Stimulated activated CD8-positive, alpha-beta memory T cell treated with anti-CD3 and anti-CD28 coated beads, Interleukin-7, amount 100 ng/mL, for 1 hour (primary cell): ENCODE results near the gene MRGPRE.
"Not testable (repeated sequence)": the region's sequence is repeated elsewhere in the genome, so short reads cannot be mapped to it uniquely, and the experiment has no call there.

Experiments
- DNase-seq, 2 donors: peaks; one replicate each; pipeline ENCODE4 v3.0.0-alpha.2; 2020; ENCODE audit warnings: low read depth in 2 of 2

The MRGPRE gene, protein sequence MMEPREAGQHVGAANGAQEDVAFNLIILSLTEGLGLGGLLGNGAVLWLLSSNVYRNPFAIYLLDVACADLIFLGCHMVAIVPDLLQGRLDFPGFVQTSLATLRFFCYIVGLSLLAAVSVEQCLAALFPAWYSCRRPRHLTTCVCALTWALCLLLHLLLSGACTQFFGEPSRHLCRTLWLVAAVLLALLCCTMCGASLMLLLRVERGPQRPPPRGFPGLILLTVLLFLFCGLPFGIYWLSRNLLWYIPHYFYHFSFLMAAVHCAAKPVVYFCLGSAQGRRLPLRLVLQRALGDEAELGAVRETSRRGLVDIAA

DNA sequence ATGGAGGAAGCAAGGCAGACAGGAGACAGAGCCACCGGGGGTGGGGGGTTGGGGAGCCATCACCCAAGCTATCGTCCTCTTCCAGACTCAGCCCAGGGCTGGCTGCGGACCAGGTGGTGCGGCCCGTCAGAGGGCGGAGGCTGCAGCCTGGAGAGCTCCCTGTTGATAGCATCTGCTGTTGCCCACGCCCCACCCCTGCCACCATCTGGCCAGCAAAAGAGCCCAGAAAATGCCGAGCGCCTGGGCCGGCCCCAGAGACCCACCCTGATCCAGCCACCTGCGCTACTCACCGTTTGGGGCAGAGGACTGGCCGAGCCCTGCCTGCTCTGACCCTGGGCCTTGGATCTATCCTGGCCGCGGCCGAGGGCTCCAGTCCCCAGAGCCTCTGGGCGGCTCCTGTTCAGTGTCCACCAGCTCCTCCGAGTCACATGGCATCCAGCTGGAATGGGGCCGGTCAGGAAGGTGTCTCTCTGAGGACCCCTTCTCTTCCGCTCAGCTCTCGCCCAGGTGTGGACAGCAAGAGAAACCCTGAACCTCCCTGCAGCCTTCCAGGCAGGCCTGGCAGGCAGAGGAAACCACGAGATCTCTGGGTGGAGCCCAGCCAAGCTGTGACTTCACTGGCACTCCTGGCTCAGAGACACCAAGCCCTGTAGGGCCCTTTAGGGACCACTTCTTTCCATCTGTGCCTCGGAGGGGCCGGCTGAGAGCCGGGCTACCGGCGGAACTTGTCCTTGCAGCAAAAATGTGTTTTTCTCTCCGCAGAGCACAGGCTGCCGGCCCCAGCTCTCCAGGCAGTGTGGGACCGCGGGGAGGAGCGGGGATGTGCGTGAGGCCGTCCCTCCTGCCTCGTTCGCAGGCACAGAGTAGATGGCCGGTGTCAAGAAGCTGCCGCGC is at the start of gene MRGPRE:
Gene MRGPRE, minus strand, starts transcription at position 567 of the 894 bp plus-strand sequence. CDS start 3,618 bp downstream, outside the sequence.
- no peak for DNase-seq

DNA sequence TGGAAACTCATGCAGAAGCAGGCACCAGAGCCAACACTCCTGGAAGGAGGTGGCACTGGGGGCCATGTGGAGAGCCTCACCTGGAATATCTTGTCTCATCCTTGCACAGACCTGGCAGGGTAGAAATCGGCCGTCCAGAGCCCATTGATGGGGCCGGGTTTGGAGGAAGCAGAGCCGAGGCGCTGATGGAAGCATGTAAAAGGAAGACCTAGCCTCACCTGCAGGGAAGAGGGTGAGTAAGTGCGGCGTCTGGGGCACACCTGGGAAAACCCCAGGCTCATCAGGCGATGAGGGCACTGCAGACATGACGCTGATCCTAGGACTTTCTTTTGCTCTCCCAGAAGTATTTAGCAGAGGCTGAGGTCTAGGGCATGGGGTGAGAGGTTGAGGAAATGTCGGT is 48.9 kb upstream of the MRGPRE start:
- DNase-seq, result not testable (repeated sequence)

DNA sequence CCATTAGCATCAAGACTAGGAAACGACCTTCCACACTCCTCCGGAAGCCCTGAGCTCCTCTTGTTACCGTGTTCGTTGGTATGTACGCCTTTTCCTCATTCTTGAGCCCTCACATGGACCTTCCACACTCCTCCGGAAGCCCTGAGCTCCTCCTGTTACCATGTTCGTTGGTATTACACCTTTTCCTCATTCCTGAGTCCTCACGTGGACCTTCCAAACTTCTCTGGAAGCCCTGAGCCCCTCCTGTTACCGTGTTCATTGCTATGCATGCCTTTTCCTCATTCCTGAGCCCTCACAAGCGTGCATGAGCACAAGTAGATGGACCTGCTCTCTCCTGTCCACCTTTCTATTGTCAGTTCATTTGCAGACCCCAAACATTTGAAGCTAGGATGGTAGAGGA is 48.4 kb upstream of the MRGPRE start:
- DNase-seq, result not testable (repeated sequence)

DNA sequence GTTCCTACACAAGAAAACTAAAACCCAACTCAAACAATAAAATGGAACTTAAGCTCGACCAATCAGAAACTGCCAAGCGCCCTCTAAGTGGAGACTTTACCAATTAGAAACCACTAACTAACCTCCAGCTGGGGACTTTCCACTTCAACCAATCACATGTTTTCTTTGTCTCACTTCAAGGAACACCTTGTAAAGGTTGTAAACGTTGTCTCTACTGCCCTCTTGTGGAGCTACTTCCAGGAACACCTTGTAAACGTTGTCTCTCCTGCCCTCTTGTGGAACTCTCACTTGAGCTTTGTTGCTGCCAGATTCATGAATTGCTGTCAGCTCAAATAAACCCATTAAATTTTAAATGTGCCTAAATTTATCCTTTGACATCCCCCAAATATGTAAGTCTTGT is 46.7 kb upstream of the MRGPRE start:
- DNase-seq, result not testable (repeated sequence)

DNA sequence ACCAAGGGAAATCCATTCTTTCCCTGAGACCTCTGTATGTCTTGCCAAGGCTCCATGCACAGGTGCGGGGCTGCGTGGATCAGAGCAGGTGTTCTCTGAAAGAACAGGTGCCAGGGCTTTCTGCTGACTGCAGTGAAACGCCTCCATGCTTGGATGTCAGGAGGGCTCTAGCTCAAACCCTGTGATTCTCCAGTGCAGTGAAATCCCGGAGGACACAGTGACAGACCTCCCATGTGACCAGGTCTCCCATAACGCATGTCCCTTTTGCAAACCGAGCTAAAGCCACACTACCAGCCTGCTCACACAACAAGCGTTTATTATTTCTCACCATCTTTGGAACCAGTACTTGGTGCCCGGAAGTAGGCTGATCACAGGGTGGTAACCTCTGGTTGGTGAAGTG is 41.4 kb upstream of the MRGPRE start:
- not testable (repeated sequence) for DNase-seq

DNA sequence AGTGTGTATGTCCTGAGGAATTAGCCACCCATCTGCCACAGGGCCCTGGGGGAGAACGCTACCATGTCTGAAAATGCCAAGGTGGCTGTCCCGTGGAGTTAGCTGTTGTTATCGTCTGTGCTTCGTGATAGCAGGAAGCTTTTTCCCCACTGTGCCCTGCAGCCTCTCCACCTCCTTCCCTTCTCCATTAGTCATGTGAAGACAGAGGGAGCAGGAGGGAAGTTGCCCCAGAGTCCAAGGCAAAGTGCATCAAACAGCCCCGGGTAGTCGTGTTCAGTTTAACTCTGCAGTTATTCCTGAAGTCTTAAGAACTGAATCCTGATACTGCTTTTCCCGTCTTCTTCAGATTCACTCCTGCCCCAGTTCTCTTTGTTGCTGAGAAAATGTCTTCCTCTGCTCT is 30.3 kb upstream of the MRGPRE start:
- not testable (repeated sequence) for DNase-seq

DNA sequence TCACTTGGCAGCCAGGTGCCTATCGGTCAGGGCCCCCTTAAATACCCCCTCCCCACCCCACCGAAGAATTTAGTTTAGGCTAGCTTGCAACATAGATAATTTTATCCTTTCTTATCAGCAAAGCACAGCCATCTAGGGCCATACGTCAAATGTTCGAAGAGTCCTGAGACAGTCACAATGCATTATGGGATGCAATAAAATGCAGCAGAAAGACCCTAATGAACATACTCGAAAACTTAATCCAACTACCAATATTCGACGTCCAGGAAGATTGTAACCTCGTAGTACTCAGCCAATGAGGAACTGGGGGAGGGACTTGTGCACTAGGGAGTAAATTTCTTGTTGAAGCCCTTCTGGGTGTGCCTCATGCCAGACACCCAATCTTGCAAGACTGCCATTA is 29.6 kb upstream of the MRGPRE start:
- DNase-seq, result not testable (repeated sequence)

DNA sequence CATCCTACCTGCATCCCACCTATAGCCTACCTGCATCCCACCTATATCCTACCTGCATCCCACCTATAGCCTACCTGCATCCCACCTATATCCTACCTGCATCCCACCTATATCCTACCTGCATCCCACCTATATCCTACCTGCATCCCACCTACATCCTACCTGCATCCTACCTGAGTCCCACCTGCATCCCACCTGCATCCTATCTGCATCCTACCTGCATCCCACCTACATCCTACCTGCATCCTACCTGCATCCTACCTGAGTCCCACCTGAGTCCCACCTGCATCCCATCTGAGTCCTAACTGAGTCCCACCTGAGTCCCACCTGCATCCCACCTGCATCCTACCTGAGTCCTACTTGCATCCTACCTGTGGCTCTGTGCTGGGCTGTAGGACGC is 25.3 kb upstream of the MRGPRE start:
- DNase-seq, result not testable (repeated sequence)

DNA sequence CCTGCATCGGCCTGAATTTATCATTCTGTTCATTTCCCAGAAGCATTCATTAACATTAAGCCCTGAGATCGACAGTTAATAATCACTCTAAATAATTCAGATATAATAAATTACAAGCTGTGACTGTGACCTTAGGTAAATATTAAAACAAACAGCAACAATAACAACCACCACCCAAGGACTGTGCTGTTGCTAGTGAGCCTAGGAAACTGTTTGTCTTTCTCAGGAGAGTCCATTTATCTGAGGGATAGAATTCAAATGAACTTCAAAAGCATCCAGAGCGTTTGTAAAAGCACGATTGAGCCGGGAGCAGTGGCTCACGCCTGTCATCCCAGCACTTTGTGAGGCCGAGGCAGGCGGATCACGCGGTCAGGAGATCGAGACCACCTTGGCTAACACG is 23.0 kb upstream of the MRGPRE start:
- DNase-seq, result not testable (repeated sequence)

DNA sequence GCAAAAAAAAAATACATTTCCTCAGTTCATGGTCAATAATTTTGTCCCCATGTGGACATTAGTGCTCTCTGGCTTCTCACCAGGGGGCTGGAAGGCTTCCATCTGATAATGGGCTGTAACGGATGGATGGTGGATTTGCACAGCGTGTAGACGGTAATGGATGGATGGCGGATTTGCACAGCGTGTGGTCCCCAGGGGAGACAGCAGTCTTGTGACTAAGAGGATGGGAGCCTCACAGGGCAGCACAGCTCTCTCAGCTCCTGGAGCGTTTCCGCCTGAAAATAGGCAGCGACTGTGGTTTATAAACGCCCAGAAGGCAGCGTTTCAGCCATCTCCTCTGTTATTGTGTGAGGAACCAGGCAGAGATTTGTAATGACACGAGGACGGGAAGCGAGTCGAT is 22.6 kb upstream of the MRGPRE start:
- not testable (repeated sequence) for DNase-seq

DNA sequence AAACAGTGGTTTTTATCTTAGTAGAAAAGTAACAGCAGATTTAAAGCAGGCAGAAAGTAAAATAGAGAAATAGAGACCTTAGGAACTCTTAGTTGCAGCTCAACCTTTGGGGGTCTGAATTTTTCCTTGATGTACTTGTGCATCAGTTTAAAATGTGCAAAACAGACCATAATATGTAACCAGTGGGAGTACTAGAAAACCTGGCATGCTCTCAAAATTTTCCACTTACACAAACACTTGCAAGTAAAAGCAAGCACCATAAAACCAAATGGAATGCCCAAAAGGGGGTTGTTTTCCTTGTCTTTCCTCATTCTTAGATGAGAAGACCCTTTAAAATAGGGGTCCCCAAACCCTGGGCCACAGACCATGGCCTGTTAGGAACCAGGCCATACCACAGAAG is 12.9 kb upstream of the MRGPRE start:
- DNase-seq, result no peak

DNA sequence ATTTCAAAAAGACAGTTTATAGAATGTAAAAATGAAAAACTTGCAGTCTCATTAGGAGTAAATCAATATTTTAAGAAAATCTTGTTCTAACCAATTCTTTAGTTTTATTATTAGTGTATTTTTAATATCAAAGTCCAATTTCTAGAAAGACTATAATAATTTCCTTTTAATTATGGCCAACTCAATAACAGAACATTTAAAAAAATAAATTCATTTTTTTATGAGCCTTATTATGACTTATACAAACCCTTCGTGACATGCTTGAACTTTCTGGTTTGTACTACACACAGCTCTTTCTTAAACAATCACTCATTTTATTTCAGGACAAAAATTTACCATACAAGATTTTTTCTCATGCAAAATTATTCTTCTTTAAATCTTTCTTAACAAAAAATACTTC is 11.7 kb upstream of the MRGPRE start:
- no peak for DNase-seq

DNA sequence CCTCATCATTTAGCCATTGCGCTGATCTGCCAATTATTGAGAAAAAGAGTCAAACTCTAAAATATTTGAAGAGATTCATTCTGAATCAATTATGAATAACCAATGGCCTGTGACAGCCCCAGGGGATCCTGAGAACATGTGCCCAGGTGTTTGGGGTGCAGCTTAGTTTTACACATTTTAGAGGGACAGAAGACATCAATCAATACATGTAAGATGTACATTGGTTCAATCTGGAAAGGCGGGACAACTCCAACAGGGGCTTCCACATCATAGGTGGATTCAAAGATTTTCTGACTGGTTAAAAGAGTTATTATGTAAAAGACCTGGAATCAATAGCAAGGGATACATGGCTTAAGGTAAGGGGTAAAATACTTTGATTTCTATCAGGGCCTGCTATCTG is 4.9 kb upstream of the MRGPRE start:
- DNase-seq, result no peak

DNA sequence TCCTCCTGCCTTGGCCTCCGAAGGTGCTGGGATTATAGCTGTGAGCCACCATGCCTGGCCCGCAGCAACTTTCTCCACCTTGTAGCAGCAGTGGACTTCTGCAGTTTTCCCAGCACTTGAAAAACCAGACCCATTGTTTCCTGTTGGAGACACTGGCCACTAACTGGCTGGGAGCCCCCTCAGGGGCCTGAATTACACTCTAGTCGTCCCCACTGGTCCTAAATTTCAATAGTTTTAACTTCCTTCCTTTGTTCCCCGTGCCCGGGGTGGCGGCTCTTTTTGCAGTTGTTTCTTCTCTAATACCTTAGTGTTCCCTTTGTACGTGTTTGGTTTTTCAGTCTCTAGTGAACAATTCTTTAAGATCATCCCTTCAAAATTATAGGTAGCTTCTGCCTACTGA is 2.6 kb upstream of the MRGPRE start:
- DNase-seq, result no peak

DNA sequence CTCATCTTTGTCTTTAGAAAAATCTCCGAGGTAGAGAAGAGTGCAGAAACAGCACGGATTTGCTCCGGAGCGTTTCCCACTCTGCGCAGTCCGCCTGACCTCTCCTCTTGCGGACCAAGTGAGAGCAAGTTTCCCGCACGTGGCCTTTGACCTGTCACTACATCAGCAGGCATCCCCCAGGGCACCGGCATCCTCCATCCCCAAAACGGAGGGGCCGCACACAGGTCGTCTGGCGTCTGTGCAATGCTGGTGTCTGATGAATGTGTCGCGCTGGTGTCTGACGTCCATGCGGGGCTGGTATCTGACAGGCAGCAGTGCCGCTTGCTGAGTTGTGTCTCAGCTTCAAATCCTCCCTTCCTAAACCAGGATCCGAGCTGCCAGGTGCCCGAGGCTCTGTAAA is 739 bp upstream of the MRGPRE start:
- no peak for DNase-seq

DNA sequence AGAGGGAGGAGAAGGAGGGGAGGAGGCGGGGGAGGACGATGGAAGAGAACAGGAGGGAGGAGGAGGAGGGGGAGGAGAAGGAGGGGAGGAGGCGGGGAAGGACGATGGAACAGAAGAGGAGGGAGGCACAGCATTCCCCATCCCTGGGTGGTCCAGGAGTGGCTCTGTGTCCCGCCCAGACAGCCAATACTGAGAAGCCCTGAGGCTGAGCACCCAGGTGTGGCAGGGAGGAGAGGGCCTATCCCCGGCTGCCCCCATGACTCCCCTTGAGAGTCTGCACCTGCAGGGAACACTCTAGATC is 717 bp downstream of the MRGPRE start:
- DNase-seq, result no peak

DNA sequence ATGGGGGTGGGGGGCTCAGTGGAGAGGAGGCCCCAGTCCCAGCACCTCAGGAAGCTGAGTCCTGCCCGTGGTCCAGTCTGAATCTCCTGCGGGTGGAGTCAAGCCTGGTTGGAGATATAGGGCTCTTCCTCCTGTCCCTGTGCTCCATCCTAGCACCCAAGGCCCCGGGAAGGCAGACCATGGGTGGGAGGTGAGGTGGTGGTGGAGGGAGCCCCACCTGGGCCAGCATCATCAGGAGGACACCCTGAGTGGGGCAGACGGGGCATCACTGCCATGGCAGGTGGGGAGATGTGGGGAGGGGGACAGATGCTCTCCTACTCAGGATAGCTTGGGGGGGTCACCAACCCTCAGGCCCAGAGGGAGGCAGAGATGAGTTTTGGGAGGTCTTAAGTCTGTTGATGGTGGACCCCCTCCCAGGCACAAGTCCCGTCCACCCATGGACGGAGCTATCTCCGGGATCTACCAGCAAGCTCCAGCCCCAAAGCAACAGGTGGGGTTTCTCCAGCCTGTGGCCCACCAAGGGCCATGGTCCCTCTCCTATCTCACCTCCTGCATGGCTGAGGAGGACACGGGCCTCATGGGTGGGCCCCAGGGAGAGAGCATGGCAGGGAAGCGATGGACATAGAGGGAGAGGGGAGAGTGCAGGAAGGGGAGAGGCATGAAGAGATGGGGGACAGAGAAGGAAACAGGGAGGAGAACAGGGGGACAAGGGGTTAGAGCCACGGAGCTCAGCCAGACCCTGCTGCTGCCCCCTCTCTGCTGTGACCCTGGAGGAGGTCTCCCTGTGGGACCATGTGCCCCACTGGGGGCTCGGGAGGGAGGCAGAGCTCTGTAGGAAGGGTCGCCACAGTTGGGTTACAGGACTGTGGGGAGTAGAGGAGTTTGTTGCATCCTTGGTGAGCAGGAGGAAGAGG is 1.3 kb downstream of the MRGPRE start:
- DNase-seq, result no peak

DNA sequence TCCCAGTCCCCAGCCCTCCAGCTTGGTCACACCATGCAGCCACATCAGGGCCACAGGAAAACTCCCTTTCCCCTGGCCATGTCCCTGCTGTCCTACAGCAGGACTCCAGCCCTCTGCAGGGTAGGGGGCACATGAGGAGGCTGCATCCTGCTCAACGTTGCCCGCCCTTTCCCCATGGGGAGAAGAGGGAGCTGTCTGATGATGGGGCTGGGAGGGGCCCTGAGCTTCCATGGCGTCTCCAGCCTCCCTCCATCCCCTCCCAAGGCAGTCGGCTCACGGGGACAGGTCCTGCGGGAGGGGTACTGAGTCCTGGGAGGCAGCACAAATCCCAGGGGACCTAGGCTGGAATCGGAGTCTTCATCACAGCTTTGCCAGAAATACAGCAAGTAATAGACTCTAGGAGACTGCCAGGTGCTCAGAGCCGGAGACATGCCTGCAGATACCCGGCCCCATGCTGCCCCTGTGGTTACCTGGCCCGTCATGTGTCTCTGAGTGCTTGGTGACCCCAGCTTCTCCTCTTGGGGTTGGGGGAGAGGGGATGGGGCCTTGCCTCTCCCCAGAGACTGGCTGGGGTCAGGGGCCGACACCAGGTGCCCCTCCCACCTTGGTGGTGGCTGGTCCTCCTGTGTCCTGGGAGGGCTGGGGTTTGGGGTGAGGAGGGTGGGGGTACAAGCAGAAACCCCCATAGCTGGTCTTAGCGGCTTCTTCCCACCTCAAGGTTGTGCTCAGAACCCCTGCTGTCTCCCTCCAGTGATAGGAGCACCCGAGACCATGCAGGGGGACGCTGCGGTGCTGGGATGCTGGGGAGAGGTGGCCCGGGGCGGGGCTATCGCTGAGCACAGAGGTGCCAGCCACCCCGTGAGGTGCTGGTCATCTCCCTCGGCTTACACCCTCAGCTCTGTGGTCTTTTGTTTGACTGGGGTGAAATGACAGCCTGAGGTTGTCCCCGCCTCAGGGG is 2.3 kb downstream of the MRGPRE start:
- DNase-seq, result no peak

DNA sequence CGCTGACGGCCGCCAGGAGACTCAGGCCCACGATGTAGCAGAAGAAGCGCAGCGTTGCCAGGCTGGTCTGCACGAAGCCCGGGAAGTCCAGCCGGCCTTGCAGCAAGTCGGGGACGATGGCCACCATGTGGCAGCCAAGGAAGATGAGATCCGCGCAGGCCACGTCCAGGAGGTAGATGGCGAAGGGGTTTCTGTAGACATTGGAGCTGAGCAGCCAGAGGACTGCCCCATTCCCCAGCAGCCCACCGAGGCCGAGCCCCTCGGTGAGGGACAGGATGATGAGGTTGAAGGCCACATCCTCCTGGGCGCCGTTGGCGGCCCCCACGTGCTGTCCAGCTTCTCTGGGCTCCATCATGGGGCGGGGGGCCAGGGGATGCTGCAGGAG is 3.8 kb downstream of the MRGPRE start:
- DNase-seq, result no peak

DNA sequence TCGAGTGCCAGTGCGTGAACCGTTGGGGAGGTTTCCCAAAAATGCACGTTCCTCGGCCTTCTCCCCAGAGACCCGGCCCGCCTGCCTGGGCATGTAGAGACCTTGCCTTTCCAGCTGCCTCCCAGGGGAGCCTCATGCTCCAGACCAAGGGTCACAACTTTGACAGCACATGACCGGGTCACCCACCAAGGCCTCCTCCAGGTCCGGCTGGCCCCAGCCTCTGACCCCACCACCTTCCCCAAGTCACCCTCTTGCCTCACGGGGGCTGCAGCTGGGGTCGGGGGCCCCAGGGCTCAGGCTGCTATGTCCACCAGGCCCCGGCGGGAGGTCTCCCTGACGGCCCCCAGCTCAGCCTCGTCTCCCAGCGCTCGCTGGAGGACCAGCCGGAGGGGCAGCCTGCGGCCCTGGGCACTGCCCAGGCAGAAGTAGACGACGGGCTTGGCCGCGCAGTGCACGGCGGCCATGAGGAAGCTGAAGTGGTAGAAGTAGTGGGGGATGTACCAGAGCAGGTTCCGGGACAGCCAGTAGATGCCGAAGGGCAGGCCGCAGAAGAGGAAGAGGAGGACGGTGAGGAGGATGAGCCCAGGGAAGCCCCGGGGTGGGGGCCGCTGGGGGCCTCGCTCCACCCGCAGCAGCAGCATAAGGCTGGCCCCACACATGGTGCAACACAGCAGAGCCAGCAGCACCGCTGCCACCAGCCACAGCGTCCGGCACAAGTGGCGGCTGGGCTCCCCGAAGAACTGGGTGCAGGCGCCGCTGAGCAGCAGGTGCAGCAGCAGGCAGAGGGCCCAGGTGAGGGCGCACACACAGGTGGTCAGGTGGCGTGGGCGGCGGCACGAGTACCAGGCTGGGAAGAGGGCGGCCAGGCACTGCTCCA is 4.4 kb downstream of the MRGPRE start:
- no peak for DNase-seq
